NT2/D1 (cell line): ENCODE measurements around the gene KERA.

ENCODE experiments used
- DNase-seq: peaks from one replicate; pipeline ENCODE4 v3.0.0-alpha.2; 2011; ENCODE audit warnings: low read depth, low spot score
- H3K27me3 ChIP-seq: 2 replicates; pipeline ENCODE4 v1.6.0; 2011; ENCODE audit warnings: mild to moderate bottlenecking; ENCODE audit not compliant: insufficient read length, insufficient read depth
- H3K36me3 ChIP-seq: 2 replicates; pipeline ENCODE4 v1.6.1; 2011; ENCODE audit warnings: mild to moderate bottlenecking, low read length, mixed read lengths; ENCODE audit not compliant: insufficient read depth, insufficient read length
- H3K4me1 ChIP-seq: 2 replicates; pipeline ENCODE4 v1.5.1; 2011; ENCODE audit not compliant: insufficient read depth, insufficient read length
- H3K4me3 ChIP-seq: 2 replicates; pipeline ENCODE4 v1.5.1; 2011; ENCODE audit warnings: low read depth; ENCODE audit not compliant: insufficient read length
- H3K9ac ChIP-seq: 2 replicates; pipeline ENCODE4 v1.6.0; 2011; ENCODE audit warnings: low read depth; ENCODE audit not compliant: insufficient read length
- H3K9me3 ChIP-seq: 2 replicates; pipeline ENCODE4 v1.5.1; 2011; ENCODE audit warnings: mild to moderate bottlenecking, low read length; ENCODE audit not compliant: insufficient read depth
- SUZ12 ChIP-seq: IDR thresholded peaks from 2 replicates; pipeline ENCODE4 v1.6.1; 2011; ENCODE audit not compliant: insufficient read length, insufficient read depth; ENCODE audit errors: extremely low read depth
- YY1 ChIP-seq: IDR thresholded peaks from 2 replicates; pipeline ENCODE4 v1.6.1; 2011; ENCODE audit not compliant: insufficient read length, insufficient read depth
- ZNF274 ChIP-seq: IDR thresholded peaks from 2 replicates; pipeline ENCODE4 v1.6.1; 2011; ENCODE audit warnings: mild to moderate bottlenecking, low read depth, low read length

The KERA gene

GRCh38 chr12:91099836-91100235 is 42.0 kb upstream of the KERA start:
- TF ChIP-seq ZNF274 (no peak), SUZ12 (no peak), YY1 (no peak)
- H3K9me3 ChIP-seq: no peaks in the 10 kb centered on the region

GRCh38 chr12:91099341-91099740 is 41.5 kb upstream of the KERA start:
- Histone ChIP-seq H3K4me1 (no peaks in the 10 kb centered on the region), H3K27me3 (no peaks in the 10 kb centered on the region), H3K36me3 (no peaks in the 10 kb centered on the region), H3K9me3 (no peaks in the 10 kb centered on the region), H3K9ac (no peak overlapping the region), H3K4me3 (no peak overlapping the region)
- TF ChIP-seq SUZ12 (no peak), ZNF274 (no peak), YY1 (no peak)
- DNase-seq: no peak

More at GRCh38 chr12:91099836-91100235, 42.0 kb upstream of the KERA start:
- no peaks in the 10 kb centered on the region for H3K36me3 ChIP-seq
- no peak for DNase-seq
- H3K4me3 ChIP-seq: no peak overlapping the region
- no peak overlapping the region for H3K9ac ChIP-seq
- H3K27me3 ChIP-seq: no peaks in the 10 kb centered on the region
- H3K4me1 ChIP-seq: no peaks in the 10 kb centered on the region

- Histone ChIP-seq H3K4me3 (no peak overlapping the region), H3K4me1 (no peaks in the 10 kb centered on the region), H3K9ac (no peak overlapping the region), H3K27me3 (no peaks in the 10 kb centered on the region), H3K9me3 (no peaks in the 10 kb centered on the region), H3K36me3 (no peaks in the 10 kb centered on the region)
- TF ChIP-seq ZNF274 (no peak), YY1 (no peak), SUZ12 (no peak)
- DNase-seq: no peak
These were observed 41.1 kb upstream of the KERA start for GRCh38 chr12:91098941-91099340.

GRCh38 chr12:91098461-91098860 is 40.6 kb upstream of the KERA start:
- Histone ChIP-seq H3K4me1 (no peaks in the 10 kb centered on the region), H3K36me3 (no peaks in the 10 kb centered on the region), H3K27me3 (no peaks in the 10 kb centered on the region), H3K9me3 (no peaks in the 10 kb centered on the region), H3K4me3 (no peak overlapping the region), H3K9ac (no peak overlapping the region)
- TF ChIP-seq SUZ12 (no peak), YY1 (no peak), ZNF274 (no peak)
- no peak for DNase-seq

GRCh38 chr12:91094957-91095356 is 37.1 kb upstream of the KERA start:
- Histone ChIP-seq H3K9me3 (peaks cover 8% of the 10 kb centered on the region), H3K27me3 (no peaks in the 10 kb centered on the region), H3K4me3 (no peak overlapping the region), H3K36me3 (no peaks in the 10 kb centered on the region), H3K9ac (no peak overlapping the region), H3K4me1 (peaks cover 2% of the 10 kb centered on the region)
- TF ChIP-seq ZNF274 (no peak), YY1 (no peak), SUZ12 (no peak)
- no peak for DNase-seq

- DNase-seq: no peak
- no peak overlapping the region for H3K4me3 ChIP-seq
- no peak overlapping the region for H3K9ac ChIP-seq
- TF ChIP-seq ZNF274 (no peak), YY1 (no peak), SUZ12 (no peak)
- peaks cover 17% of the 10 kb centered on the region for H3K9me3 ChIP-seq
- peaks cover 2% of the 10 kb centered on the region for H3K4me1 ChIP-seq
- no peaks in the 10 kb centered on the region for H3K27me3 ChIP-seq
- no peaks in the 10 kb centered on the region for H3K36me3 ChIP-seq
These were observed 36.3 kb upstream of the KERA start for GRCh38 chr12:91094032-91094662.

- no peak overlapping the region for H3K4me3 ChIP-seq
These were observed 35.5 kb upstream of the KERA start for GRCh38 chr12:91093341-91093740.

More at GRCh38 chr12:91093341-91093740, 35.5 kb upstream of the KERA start:
- H3K9ac ChIP-seq: no peak overlapping the region
- H3K9me3 ChIP-seq: peaks cover 20% of the 10 kb centered on the region
- DNase-seq: no peak
- no peaks in the 10 kb centered on the region for H3K27me3 ChIP-seq
- TF ChIP-seq YY1 (no peak), ZNF274 (no peak), SUZ12 (no peak)
- H3K4me1 ChIP-seq: peaks cover 2% of the 10 kb centered on the region
- H3K36me3 ChIP-seq: no peaks in the 10 kb centered on the region
